K562 (cell line): ENCODE measurements around the gene BRD3OS.

Experiments
- TAF7 ChIP-seq: fragments of 450-650 bp; IDR thresholded peaks from 2 replicates; pipeline ENCODE4 v1.6.1; 2016; ENCODE audit warnings: missing genetic modification characterization, missing compliant biosample characterization
- TEAD1 ChIP-seq, 2 experiments: fragments of 450-650 bp in 1 of 2; sonication (generic) in 1 of 2; formaldehyde crosslinking; IDR thresholded peaks; 2 replicates each; pipeline versions ENCODE4 v1.4.0 to v1.8.0; 2020 to 2022; ENCODE audit warnings: mild to moderate bottlenecking in 2 of 2, missing genetic modification reagents in 1 of 2

GRCh38 chr9:134027561-134027960 is 2.3 kb downstream of the BRD3OS start:
- TF ChIP-seq TAF7 (tag) (no peak), TEAD1 (CRISPR knock-in tag; IDR thresholded peaks at IDR 0.05) (no peak)
